Stimulated activated CD4-positive, alpha-beta T cell treated with anti-CD3 and anti-CD28 coated beads, Interleukin-4, amount 100 ng/mL, for 24 hours (primary cell): ENCODE data around the gene TIMM22.
A peak's percentile ranks its signal among the peaks of the same experiment; 100 is the strongest.
"Not testable (repeated sequence)": the region's sequence is repeated elsewhere in the genome, so short reads cannot be mapped to it uniquely, and the experiment has no call there.

Source experiments
- DNase-seq: peaks from one replicate; pipeline ENCODE4 v3.0.0-alpha.2; 2020

Gene TIMM22

DNA sequence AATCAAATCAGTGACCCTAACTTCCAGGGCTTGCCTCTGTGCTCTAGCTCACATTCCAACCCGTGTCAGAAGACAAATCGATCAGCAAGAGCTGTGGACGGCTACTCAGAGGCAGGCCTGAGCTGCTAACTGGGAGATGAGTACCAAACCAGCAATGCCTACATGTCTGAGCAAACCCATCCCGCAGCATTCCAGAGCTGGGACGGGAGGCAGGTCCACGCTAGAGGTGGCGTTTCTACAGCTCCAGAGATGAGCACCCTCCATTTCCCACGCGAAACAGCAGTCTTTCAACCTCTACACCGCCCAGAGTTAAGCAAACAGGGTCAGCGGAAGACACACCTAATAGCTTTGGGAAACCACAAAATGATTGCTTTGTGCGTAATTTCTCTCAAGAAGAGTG is 23.9 kb upstream of the TIMM22 start:
- no peak for DNase-seq

DNA sequence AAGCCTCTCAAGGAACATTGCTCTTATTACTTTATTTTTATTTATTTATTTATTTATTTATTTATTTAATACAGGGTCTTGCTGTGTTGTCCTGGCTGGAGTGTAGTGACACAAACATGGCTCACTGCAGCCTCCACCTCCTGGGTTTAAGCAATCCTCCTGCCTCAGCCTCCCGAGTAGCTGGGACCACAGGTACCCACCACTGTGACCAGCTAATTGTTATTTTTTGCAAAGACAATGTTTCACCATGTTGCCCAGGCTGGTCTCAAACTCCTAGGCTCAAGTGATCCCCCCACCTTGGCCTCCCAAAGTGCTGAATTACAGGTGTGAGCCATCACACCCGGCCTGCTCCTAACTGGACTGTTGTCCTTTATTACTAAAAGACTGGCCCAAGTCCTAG is 22.2 kb upstream of the TIMM22 start:
- not testable (repeated sequence) for DNase-seq

DNA sequence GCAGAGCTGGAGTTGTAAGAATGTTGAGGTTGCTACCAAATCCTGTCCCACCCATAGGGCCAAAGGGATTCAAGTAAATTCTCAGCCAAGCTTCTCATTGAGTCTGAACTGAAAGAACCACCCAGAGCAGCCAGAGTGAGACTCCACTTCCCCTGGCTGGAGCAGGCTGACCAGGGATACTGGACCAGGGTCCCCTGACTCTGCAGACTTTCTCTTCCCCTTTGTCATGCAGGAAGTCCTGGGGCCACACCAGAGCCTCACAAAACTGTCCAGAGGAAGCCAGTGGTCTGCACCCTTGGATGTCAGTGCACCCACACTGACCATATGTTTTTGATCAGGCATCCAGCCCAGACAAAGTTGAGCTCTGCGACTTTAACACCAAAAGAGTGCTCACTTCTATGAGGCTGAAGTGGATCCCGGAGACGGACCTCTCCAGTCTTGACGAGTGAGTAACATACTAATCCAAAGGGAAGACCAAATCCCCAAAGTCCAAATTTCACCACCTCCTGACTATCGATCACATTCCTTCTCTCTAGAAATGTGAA is 21.5 kb upstream of the TIMM22 start:
- DNase-seq = no peak

DNA sequence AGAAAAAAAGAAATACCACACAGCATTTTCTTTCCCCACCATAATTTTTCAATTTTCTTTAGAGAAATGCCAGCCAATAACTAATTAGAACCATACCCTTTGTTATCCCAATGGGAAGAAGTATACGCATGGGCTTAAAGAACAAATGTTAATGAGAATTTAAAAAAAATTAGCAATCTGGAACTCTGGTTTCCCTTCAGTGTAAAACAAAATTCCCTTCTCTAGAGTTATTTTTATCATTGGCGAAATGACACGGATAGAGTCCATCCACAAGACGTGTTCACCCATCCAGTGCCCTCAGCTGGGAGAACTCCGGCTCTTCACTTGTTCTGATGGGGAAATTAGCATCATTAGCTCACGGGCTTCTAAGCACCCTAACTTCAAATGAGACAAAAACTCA is 20.6 kb upstream of the TIMM22 start:
- DNase-seq = no peak

DNA sequence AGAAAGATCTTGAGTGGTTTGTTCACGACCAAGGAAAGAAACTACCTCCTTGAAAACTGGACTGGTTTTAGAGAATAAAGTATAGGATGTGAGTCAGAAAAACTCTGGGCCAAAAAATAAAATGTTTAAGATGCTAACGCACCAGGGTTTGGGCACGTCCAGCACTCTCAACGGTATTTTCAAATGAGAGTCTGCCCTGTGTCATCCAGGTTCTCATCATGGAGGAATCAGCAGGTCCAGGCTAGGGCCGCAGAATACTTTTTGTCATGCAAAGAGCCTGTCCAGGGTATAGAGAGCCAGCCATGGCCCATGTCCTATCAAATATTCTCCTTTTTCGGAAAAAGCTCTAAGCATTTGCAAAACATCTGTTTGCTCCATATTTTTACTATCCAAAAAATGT is 19.8 kb upstream of the TIMM22 start:
- DNase-seq = no peak

DNA sequence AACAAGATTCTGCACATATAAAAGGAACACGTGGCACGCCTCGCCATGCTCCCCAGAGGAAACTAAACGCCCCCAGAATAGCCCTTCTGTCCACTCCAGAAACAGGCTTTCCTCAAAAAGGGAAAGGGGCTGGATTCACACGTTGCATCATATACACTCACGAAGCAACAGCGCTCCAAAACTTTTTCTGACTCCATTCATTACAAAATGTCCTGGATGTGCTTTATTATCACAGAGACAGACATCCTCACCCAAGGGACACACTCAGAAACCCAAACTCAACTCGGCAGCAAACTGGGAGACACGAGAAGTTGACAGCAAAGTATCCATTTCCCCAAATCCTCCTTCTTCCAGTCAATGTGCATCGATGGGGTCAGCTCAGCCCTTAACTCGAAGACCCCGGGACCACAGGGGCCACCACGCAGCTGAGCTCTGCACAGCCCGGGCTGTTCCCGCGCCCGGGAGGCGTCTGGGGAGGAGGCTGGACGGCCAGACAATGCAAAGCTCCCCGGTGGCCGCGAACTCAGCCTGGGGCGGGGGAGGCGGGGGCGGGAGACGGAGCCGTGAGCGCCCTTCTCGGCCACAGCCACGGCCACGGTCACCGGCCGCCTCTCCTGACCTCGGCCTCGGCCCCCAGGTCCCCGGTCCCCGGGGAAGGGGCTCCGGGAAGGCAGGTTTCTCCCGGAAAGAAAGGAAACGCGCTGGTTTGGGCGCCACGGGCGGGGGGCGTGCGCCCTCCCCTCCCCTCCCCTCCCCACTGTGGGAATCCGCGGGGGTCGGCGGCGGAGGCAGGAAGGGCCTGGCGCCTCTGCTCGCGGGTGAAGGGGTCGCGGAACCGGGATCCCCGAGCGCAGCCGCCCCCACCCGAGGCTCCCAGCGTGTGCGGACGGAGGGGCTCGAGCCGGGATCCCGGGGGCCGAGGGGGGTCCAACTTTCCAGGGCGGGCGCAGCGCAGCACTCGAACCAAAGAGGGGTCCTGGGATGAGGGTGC is 18.5 kb upstream of the TIMM22 start:
- DNase-seq = no peak

DNA sequence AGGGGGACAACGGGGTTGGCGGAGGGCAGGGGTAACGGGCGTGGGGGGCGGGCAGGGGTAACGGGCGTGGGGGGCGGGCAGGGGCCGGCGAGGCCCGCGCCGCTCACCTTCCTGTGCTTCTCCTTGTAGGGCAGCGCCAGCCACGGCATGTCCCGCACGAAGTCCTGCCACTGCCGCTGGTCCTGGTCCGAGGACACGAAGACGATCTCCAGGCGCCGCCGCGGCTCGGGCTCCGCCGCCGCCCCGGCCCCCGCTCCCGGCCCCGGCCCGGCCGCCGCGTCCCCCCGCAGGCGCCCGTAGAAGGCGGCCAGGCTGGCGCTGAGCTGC is 17.8 kb upstream of the TIMM22 start:
- DNase-seq = no peak

DNA sequence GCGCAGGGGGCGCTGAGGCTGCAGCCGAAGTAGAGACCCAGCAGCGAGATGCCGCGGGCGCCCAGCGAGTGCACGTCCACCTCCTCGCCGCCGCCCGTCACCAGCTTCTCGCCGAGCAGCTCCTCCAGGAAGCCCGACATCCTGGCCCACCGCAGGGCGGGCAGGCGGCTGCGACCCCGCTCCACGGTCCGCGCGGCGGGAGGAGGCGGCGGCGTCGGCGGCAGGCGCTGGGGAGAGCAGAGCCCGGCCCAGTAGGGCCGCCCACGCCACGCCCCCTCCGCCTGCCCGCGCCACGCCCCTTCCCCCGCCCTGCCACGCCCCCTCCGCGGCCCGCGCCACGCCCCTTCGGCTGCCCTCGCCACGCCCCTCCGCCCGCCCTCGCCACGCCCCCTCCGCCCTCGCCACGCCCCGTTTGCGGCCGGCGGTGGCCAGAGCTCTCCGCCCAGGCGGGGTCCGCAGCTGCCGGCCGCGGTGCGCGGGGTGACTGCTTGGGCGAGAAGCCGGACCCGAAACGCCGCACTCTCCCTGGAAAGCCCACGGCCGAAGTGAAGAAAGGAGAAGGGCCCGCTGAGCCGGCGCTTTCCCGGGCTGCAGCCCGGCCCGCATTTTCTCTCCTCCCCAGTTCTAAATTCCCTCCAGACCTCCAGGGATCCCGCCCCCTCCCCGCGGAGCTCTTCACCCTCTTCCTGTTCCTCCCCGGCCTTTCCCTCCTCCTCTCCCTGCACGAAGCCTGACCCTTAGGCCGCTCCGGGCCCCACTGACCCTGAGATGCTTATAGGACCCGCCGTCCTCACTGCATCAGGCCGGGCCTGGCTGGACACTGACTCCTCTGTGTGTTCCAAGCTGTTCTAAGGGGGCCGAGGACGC is 17.2 kb upstream of the TIMM22 start, which contains the start of gene NXN:
TSS of gene NXN (minus strand) at position 238 of the 867 bp plus-strand sequence.
- peak; percentile 86 for DNase-seq

DNA sequence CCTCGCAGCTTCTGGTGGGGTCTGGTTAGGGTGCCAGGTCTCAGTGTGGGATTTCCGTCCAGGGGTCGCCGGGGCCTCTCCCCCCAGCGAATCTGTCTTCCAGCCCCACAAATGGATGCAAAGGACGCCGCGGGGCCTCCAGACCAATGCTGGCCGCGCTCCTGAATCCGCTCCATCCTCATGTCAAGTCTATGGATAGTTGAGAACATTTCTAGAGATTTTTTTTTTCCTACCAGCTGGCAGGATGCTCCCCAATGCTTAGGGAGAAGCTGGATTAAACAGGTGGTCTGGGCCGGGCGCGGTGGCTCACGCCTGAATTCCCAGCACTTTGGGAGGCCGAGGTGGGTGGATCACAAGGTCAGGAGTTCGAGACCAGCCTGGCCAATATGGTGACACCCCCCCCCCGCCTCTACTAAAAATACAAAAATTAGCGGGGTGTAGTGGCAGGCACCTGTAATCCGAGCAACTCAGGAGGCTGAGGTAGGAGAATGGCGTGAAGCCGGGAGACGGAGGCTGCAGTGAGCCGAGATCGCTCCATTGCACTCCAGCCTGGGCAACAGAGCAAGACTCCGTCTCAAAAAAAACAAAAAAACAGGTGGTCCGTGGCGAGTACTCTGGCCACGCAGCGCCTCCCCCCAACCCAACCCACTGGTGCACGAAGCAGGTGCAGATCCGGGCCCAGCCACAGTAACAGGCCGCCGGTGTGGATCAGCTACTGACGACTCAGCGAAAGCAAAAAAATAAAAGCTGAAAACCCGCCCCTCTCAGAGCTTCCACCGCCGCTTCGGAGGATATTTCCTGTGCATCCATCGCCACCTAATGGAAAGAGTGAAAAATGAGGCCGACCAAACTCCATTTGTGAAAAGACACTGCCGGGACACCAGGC is 16.3 kb upstream of the TIMM22 start:
- DNase-seq = peak; percentile 82

DNA sequence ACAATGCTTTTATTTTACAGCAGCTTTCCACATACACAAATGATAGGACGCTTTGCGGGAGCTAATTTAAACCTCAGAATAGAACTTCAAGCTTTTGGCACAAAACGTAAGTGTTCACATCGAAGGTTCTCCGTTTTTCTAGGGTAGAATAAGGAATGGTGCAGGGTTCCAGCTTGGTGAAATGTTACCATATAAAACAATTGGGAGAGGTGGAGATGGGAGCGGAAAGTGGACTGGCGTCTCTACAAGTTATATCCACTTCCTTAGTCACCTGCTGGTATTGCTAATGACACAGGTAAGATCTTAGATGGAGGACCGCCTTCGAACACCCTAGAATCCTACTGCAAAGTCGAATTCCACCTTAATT is 15.7 kb upstream of the TIMM22 start:
- DNase-seq = no peak

DNA sequence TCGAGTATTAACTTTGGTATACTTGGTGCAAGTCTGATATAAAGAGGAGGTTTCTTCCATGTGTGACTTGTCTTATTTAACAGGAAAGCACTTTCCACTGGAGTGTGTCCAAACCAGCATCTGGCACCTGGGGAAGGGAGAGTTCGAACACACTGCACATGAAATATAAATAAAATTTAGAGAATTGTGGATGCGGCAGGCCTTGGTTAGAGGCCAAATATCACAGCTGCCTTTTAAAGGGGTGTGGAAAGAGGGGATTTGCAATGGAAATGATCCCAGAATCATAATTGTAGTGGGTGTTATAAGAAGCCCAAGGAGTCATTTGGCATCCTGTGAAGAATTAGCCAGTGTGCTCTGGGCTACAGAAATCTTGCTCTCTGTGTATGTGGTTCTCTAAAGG is 13.0 kb upstream of the TIMM22 start:
- DNase-seq = no peak

DNA sequence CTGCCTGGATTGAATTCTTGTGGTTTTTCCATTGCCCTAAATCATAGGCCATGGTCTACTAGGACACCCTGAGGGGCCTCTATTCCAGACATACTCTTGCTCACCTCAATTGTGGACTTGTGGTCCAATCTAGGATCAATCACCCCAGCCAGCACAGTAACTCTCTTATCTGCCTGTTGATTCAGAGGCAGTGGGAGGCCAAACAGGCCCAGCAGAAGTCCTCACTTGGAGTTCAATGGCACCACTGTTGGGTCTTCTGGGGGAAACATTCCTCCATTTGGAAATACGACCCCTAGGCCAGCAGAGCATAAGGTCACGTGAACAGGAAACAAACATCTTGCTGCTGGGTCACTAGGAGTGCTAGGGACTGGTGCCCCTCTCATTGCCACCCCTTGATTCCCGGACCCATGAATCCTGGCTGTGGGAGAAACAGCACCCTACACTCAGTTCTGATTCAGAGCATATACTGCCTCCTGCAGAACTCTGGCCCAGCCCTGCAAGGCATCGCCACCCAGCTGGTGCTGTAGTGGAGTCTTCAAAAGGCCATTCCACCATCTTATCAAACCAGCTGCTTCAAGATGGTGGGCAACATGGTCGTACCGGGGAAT is 10.5 kb upstream of the TIMM22 start:
- no peak for DNase-seq

DNA sequence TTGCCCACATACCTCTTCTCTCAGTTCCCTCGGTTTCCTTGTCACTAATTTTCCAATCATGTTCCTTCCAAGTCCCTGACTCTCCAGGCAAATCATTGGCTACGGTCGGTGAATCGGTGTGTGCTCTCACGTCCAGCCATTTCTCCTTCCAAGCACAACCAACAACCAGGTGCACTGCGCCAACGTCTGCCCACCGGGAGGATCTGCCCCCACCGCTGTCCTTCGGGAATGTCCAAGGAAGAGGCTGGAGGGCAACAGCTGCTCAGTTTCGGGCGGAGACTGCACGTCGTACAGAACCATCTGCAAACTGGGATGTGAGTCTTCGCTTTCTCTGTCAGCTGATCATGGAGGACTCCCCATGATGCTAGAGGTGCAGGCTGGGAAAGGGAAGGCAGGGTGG is 9.0 kb upstream of the TIMM22 start:
- no peak for DNase-seq

DNA sequence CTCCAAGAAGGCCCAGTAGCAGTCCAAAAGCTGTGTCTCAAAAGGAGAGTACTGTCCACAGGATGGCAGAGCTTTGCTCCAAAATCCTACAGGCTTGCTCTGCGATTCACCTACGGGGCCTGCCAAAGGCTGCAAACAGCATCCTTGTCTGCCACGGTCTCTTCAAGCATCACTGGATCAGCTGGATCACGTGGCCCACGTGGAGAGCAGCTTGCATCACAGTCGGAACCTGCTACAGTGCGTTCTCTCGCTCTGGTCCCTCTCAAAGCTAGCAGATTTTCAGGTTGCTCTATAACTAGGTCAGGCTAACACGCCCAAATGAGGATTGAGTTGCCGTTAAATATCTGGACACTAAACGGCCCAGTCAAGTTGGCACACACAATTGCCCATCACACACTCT is 8.4 kb upstream of the TIMM22 start:
- DNase-seq = no peak

DNA sequence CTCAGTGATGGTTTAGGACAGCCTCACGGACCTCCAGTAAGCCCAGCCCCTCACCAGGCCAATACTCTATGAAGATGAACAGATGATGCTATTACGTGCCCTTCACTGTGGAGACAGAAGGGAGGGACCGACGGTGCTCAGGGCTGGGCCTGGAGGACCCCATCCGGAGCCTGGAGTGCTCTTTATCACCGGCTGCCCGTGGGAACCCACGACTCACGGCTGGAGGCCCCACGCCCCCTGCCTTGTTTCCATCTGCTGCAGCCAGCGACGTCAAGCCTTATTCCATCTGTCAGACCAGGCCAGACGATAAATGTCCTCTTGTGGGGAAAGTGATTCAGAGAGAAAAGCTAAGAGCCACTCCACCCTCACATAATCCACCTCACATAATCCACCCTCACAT is 4.0 kb upstream of the TIMM22 start:
- DNase-seq = no peak

DNA sequence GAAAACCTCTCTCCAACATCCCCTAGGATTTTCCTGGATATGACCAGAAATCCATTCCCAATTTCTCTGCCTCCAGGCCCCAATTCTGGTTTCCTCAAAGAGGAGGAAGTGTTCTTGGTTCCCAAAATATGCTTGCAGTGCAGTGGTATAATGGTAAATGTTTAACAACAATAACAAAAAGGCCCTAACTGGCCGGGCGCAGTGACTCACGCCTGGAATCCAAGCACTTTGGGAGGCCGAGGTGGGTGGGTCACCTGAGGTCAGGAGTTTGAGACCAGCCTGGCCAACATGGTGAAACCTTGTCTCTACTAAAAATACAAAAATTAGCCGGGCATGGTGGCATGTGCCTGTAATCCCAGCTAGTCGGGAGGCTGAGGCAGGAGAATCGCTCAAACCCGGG is 1.6 kb upstream of the TIMM22 start:
- DNase-seq = not testable (repeated sequence)

DNA sequence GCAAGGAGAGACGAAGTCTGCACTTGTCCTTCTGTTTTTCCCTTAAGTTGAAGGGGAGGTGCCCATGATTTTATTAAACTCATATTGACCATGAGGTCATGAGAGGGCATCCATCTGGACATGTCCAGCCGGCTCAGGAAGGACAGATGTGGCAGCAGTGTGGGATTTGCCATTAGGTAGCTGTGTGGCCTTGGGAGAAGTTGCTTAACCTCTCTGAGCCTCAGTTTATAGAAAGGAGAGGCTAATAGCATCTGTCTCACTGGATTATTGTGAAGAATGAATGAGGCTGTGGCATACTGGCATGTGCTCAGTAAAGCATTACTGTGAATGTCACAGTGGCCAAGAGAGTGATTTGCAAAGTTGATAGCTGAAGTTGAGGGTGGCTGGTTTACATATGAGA is 1.2 kb downstream of the TIMM22 start:
- DNase-seq = no peak

DNA sequence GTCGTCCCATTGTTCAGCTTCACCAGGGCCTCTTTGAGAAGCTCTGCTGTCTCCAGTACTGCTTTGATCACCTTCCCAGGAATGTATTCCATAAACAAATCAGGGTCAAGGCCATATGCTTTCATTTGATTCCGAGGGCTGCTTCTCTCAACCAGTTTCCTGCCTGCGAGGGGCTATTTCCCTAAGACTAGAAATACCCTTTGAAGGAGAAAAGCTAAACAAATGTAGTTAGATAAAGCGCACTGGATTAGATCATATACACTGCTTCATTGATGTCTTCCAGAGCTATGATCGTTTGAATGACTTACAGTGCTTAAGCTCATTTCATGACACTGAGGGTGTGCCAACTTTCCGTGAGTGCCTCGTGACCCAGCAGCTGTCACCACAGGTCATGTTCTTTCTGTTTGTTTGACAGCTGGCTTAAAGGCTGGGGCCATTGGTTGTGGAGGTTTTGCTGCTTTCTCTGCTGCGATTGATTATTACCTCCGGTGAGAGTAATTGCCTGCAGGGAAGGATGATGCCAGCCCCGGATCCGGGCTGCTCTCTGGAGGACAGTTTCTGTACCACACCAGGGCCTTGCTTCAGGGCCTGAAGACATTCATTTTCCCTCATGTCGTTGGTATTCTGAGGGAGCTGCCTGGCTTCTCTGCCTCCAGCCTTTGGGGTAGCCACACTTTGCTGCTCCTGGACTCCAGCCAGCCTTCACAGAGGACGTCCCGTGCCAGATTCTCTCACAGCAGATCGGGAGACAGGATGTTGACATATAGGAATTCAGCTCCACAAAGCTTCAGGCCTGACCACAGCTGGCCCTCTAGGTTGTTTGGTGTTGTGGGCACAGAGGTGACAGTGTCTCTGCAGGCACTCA is 3.9 kb downstream of the TIMM22 start:
- DNase-seq = no peak

DNA sequence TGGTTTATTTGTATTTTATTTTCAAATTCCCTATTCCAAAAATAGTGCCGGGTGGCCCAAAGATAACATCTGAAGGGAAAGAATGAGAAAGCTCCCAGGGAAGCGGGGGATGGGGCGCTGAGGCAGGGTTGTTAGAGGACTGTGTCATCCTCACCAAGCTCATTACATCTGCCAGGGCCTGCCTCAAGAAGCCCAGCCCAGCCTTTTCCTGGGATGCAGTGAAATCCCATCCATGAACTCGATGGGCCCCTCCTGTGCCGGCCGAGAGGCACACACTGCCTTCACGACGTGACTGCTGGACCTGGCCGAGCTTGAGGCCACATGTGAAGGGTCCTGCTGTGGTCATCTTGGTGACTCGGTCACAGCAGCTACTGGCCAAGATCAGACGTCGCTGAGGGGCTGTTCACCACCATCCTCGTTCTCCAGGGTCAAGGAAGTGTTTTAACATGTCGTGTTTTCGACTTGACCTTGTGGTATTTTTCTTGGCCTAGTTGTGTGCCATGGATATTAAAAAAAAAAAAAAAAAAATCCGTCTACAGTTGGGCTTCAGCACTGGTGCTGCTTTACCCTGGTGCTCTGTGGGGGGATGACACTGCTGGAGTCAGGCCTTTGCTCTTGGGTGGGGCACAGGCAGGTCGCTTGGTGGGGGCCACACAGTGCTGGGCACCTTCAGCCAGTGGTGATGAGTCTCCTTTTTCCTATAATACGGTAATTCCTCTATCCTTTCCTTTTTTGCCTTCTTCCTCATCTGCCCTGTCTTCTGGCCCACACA is 4.9 kb downstream of the TIMM22 start:
- no peak for DNase-seq

DNA sequence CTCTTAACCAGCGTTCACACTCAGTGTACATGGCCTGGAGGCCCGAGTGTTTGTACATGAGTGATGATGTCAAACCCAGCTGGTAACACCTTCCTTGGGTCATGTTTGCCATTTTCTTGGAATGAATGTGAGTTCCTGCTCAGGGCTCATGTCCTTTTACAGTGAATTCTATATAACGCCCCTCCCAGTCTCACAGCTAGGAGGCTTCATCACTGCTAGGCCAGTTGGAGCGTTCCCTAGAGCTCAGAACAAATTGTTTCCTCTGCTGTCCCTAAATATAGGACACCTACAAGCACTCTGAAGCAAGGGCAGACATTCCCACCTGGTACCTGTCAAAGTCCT is 5.5 kb downstream of the TIMM22 start:
- DNase-seq = no peak
